B cell (primary cell): ENCODE results near the gene PSMA2.
A peak's percentile ranks its signal among the peaks of the same experiment; 100 is the strongest.

Experiments used
- EZH2 ChIP-seq: IDR thresholded peaks from 2 replicates; pipeline ENCODE4 v1.6.1; 2012; ENCODE audit warnings: borderline replicate concordance, low read depth, mild to moderate bottlenecking, moderate library complexity, low read length; ENCODE audit not compliant: insufficient read depth, poor library complexity, severe bottlenecking
- TF ChIP-seq, protein P1 (sequence below): fragments of 200-600 bp; IDR thresholded peaks from one replicate; pipeline ENCODE4 v1.8.0; 2022; ENCODE audit warnings: antibody characterized with exemption, mild to moderate bottlenecking

DNA sequence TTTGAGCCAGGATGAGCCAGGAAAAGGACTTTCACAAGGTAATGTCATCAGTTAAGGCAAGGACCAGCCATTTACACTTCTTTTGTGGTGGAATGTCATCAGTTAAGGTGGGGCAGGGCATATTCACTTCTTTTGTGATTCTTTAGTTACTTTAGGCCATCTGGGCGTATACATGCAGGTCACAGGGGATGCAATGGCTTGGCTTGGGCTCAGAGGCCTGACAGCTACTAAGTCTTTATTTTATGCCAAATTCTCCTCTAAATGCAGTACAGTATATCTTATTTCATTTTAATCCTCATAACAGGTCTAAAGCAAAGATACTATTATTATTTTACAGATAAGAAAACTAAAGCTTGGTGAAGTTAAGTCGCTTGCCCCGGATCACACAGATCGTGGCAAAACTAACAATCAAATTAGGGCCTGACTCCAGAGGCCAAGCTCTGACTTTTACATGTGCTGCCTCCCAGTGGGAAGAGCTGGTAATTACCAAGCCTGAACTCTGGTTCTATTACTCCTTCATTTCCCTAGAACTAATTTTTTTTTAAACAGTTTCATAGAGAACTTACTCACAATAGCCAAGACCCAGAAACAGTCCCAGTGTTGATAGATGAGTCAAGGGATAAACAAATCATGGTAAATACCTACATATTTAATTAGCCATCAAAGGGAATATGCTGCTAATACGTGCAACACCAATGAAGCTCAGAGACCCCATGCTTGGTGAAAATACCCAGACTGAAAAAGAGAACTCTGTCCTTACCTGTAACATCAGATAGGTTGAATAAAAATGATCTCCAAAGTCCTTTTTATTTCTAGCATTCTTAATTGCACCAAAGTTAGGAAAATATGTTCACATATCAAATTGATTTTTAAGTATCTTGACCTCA lies 55.5 kb downstream of the PSMA2 start:
- TF ChIP-seq, protein P1, sequence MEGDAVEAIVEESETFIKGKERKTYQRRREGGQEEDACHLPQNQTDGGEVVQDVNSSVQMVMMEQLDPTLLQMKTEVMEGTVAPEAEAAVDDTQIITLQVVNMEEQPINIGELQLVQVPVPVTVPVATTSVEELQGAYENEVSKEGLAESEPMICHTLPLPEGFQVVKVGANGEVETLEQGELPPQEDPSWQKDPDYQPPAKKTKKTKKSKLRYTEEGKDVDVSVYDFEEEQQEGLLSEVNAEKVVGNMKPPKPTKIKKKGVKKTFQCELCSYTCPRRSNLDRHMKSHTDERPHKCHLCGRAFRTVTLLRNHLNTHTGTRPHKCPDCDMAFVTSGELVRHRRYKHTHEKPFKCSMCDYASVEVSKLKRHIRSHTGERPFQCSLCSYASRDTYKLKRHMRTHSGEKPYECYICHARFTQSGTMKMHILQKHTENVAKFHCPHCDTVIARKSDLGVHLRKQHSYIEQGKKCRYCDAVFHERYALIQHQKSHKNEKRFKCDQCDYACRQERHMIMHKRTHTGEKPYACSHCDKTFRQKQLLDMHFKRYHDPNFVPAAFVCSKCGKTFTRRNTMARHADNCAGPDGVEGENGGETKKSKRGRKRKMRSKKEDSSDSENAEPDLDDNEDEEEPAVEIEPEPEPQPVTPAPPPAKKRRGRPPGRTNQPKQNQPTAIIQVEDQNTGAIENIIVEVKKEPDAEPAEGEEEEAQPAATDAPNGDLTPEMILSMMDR: peak; percentile 83
- TF ChIP-seq EZH2: no peak
